HG03469 (cell line): ENCODE results near the gene TTC8.

Source experiments
- ATAC-seq: cut with Tn5 transposase; IDR thresholded peaks from one replicate; pipeline ENCODE4 v1.9.1; 2021; ENCODE audit warnings: mild to moderate bottlenecking, moderate library complexity, moderate number of reproducible peaks; ENCODE audit not compliant: unreplicated experiment

The TTC8 gene

DNA sequence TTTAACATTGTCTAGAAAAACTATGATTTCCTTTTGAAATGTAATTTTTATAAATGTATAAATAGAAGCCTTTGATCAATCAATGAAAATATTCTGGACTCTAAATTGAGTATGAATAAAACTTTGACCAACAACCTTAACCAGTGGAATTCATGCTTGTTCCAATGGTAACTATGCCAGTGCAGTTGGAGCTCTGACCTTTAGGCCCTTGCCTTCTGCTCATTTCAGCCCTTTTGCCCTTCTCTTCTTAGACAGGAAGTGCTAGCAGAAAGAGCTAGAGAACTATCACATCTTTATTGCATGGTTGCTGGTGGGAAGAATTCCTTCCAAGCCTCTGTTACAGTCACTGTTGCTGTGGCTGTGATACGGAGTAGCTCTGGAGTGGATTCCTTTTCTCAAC, 39.7 kb downstream of the TTC8 start:
- ATAC-seq: no peak

DNA sequence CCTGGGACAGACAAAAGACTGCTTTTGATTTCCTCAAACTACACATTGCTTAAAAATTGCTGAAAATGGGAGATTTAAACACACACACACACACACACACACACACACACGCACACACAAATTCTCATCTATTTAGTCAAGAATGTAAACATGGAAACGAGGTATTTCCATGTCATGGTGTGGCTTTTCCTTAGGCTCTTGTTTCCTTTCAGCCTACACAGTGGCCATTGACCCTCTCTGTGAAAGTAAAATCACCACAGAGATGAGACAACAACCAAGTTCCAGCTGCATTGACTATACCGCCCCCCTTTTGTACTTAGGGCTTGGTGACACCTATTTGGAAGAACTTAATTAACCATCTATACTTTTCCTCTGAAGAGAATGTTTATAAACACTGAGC, 41.9 kb downstream of the TTC8 start:
- no peak for ATAC-seq

DNA sequence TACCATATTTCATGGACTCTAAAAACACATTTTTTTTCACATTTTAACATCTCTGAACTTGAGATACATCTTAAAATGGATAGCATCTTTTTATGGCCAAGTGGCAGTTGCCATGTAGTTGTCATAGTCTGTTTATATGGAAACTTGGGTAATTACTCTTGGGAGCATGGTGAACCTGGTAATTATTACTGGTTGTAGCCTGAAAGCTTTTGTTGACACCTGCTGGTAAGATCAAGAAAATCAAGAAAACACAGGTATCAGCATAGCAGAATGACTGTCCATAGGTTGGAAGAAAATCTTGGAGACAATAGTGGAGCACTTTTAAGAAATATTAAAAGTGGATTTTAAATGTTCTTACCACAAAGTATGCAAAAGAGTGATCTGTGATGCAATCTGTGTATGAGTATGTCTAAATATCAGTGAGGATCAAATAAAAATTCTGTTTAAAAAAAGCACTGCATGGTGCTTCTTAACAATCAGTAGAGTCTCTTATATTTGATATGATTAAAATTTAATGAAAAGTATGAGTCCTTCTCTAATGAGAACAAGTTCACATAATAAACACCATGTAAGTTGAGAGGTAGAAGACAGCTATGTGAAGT, 44.2 kb downstream of the TTC8 start:
- peak; percentile 52 for ATAC-seq

DNA sequence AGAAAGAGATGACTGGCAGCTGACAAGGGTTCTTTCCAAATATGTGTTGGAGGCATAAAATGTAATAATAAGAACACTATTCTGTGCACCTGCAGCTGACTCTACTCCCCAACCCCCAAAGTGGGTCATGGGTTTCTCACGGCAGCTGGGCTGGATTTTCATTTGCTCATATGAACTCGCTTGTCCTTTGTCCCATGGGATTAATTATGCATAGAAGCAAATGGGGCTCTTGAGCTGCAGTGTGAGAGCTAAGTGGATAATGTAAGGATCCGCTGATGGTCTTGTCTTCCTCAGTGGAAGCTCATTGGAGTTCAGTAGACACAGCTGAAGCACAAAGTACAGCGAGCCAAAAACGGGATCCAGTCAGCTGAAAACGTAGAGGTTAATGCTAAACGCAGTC, 46.3 kb downstream of the TTC8 start:
- ATAC-seq: no peak

DNA sequence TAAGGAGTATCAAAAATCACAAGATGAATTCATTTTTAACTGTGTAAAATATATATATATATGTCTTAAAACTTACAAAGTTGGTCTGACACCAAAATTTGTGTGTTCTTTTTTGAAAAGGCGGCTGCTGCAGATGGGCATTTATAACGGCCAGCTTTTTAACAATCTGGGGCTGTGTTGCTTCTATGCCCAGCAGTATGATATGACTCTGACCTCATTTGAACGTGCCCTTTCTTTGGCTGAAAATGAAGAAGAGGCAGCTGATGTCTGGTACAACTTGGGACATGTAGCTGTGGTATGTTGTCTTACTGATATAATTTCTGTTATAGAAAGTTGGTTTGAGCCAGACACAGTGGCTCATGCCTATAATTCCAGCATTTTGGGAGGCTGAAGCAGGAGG, 47.0 kb downstream of the TTC8 start:
- ATAC-seq: no peak

DNA sequence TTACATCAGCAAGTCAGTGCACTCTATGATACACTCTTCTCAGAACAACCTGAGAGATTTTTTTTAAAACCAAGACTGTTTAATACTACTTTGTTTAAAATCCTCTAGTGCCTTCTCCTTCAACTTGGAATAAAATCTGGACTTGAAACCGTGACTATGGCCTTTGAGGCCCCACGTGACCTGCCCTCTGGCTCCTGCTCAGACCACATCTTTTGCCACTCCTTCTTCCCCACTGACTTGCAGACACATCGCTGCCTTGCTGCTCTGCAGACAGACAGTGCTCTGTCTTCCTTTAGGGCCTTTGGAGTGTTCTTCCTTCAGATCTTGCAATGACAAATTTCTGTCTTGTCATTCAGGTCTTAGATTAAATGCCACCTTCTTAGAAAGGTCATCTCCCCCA, 48.5 kb downstream of the TTC8 start:
- no peak for ATAC-seq

DNA sequence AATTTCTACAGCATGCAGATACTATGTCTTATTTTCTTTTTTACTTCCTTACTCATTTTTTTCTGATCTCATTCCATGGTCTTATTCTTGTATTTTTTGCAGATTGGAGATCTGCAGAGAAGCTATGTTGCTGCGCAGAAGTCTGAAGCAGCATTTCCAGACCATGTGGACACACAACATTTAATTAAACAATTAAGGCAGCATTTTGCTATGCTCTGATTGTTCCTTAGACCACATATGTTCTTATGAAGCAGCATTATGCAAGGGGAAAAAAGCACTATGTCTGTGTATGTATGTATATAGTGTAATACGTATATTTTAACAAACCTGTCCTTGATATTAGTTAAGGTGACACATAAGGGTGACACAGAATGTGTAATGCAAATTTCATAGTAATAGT, 52.7 kb downstream of the TTC8 start:
- no peak for ATAC-seq

DNA sequence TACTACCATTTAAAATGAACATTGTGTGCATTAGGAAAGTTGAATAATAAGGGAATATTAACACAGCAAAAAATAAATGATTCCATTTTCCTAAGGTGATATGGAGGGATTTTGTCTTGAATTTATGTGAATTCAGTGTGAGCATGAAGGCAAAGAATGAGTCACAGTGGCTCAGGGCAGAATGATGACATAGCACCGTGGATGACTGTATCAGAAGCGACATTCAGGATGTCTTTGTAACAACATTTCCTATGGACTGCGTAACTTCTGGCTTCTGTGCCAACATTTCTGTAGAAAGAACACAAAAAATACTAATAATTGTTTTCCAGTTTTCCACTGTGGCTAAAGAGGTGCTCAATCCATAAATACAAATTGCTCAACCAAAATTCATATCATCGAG, 54.6 kb downstream of the TTC8 start:
- no peak for ATAC-seq

DNA sequence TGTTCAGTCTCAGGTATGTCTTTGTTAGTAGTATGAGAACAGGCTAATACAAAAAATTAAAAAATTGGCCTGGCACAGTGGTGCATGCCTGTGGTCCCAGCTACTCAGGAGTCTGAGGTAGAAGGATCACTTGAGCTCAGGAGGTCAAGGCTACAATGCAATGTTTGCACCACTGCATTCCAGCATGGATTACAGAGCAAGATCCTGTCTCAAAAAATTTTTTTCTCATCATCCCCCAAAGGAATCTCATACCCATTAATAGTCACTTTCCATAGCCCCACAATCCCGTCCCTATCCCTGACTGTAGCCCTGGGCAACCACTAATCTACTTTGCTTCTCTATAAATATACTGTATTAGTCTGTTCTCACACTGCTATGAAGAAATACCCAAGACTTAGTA, 57.8 kb downstream of the TTC8 start:
- no peak for ATAC-seq

DNA sequence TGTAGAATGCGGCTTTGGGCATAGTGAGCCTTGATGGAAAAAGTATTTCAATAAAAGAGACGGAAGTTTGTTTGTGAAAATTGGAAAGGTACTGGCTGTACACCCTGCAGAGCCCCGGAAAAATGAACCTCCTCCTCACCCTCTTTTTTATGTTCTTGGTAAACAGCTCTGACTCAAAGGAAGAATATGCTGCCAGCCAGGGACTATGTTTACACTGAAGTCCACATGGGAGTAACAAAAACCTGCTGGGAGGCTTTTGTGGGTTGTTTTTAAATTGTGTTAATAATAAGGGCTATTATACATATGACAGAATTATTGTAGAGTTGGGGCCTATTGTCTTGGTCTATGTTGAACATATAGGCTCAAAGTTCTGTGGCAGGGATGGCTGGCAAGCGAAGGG, 70.7 kb downstream of the TTC8 start:
- no peak for ATAC-seq

DNA sequence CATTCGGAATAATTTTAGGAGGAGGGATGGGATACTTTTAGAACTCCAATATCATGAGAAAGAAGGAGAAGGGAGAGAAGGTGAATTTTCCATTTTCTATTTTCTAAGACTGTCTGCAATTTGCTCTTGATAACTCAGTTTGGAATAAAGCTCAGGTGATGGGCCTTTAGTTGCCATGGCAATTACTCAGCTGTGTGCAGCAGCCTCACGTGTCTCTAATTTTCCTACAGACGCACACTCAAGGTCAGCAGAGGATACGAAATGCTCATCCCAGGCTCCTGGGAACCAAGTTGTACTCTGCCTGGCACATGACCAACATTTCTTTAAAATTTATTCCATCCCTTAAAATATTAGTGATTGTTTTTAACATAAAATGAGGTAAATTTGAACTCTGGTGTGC, 76.7 kb downstream of the TTC8 start:
- no peak for ATAC-seq

DNA sequence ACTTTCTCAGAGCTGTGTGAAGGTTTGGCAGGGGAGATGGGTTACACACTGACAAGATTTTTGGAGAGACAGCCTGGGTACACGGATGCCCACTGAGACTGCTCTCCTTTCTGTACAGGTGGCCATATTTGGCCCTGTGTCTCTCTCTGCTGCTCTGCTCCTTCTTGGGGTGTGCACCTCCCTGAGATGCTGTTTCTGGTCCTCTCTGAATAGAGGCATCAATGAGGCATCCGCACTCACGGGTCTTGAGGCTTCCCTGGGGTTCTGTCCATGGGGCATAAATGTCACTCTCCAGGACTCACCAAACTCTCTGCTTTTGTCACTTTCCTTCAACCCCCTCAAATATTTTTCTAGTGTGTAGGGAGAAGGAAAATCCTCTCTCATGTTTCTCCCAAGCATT, 77.5 kb downstream of the TTC8 start:
- no peak for ATAC-seq

DNA sequence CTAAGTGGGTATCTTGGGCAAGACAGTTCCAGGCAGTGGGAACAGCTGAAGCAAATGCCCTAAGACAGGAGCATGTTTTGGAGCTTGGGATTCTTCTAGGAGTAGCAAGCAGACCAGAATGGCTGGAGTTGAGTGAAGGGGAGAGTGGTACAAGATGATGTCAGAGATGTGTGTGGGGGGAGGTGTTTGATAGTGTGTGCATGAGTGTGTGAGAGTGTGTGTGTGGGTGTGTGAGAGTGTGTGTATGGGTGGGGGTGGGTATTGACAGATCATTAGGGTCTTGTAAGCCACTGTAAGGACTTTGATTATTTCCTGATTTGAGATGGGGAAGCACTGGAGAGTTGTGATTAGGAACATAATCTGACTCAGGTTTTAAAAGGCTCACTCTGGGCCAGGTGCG, 78.4 kb downstream of the TTC8 start:
- ATAC-seq: no peak

DNA sequence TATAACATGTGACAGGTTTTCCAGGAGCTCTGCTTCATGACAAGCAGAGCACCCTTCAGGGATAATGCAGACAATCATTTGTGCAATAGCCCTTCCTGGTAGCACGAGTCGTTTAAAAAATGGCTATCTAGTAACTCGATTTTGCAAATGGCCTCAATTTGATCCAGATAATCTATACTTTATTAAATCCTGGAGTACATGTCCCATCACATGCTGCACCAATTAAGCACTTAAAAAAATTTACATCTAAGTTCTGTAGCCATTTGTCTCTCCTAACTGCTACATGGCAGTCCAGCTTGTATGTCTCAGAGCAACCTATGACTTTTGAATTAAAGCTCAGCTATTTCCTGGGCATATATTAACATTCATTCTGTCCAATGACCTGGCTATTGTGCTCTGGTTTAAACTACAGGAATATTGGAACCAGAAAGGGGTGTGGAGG, 79.8 kb downstream of the TTC8 start:
- no peak for ATAC-seq

DNA sequence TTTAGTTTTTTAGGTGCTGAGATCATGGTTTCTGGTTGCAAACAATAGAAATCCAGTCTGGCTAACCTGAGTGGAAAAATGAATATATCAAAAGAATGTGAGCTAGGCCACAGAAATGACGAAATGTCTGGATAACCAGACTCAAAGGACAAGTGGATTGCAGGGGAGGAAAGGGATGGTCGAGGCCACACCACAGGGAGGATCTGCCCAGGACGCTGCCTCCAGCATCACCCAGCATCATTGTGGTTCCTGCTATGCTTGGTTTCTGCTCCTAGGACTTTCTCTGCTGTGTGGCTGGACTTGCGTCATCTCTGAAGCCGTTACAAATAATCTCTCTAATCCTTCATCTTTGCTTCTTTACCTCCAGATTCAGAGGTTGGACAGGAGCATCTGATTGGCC, 80.4 kb downstream of the TTC8 start:
- ATAC-seq: no peak

DNA sequence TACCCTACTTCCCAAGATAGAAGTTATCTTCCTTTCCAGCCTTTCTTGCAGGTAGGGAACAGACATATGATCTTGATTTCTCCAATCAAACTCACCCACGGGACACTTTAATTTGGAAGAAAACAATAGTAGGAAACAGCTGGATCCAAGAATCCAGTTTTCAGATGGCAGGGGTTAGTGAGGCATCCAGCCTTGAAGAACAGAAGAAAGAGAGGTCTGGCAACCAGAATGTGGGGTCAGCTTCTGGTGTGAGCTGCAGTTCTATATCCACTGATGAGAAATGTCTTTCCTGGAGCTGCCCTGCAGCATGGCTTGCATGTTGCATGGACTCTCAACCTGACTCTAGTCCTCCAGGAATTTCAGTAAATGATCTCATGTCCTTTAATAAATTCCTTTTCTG, 83.8 kb downstream of the TTC8 start:
- no peak for ATAC-seq

DNA sequence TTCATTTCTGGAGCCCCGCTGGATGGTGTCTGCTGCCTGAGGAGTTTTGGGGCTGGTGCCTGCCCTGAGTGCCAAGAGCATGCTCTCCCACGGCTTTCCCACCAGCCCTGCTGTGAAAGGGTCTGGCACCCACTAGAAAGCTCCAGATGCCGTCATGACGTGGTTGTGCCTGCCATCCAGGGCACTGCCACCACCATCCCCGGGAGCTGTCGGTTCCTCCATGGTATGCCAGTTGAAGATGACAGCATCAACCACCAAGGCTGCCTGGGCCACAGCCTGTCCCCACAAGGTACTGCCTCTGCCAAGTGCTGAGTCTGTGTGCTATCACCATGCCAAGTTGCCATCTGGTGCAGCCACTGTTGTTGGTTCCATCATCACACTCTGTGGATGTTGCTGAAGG, 85.9 kb downstream of the TTC8 start:
- ATAC-seq: no peak

DNA sequence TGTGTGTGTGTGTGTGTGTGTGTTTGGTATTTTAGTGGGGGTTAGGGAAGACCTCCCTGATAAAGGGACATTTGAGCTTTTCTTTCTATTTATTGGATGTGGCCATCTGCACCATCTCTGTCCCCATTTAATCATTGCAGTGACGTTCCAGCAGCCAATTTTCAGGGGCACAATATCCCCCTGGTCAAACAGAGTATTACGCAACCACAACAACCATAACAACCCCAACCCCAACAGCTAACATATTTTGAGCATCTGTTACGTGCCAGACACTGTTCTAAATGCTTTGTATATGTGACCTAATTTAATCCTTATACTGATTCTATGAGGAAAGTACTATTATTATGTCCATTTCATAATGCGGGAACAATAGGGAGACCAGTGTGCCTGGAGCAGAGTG, 87.4 kb downstream of the TTC8 start:
- no peak for ATAC-seq

DNA sequence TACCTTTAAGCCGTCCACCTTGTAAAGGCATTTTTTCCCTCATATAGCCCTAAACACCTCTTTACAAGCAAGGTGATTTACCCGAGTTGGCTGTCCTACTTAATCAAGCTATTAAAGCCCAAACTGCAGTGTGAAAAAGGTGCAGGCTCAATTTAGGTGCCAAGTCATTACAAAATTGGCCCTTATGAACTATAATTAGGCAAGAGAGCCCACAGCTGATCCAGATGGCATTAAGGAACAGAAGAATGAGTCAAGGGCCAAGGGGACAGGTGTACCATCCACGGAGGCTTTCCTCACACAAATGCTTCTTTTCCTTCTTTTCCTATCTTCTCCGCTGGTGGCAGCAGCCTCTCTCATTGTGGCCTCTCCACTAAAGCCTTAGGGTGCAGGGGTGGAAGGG, 90.5 kb downstream of the TTC8 start:
- no peak for ATAC-seq

DNA sequence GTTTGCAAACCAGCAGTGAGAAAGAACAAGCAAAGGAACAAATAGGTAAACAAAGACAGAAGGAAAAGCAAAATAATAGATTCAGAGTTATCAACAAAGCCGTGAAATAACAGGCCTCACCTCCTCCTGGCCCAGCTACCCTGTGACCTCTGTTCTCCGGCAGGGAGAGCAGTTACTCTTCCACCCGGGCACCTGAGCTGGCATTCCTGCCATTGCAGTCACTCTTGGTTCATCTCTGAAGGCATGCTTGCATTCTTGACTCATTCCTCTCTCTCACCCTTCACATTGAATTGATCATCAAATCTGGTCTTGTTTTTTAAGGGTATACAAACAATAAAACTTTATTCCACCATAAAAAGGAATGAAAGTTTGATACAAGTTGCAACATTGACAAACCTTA, 95.1 kb downstream of the TTC8 start:
- ATAC-seq: no peak
